ENCODE data around the gene MRPL23. TPM values are rescaled to one million over a fixed set of nuclear protein-coding genes. Genes with fewer than 3 reads are reported as not detected.

MRPL23 gene
- total RNA-seq, 1 experiment from 2014 or later: 109 TPM

- CTCF ChIA-PET: no interaction called here
- no peak for DNase-seq
- Mint-ChIP-seq H3K9me3 (ENCODE audit: low read depth, unreplicated experiment) (no peaks in the 10 kb centered on the region), H3K27ac (ENCODE audit: unreplicated experiment) (no peak overlapping the region), H3K36me3 (ENCODE audit: insufficient read depth, unreplicated experiment) (no peaks in the 10 kb centered on the region), H3K4me3 (ENCODE audit: low read depth, unreplicated experiment) (no peak overlapping the region), H3K27me3 (ENCODE audit: unreplicated experiment) (no peaks in the 10 kb centered on the region), H3K4me1 (ENCODE audit: low read depth, unreplicated experiment) (no peaks in the 10 kb centered on the region)
- intact Hi-C loops (cut with micrococcal nuclease; ENCODE audit: unreplicated experiment): no loop called here
- no TSS peak for BruUV-seq (replicated peaks)
- no peak for TF ChIP-seq CTCF (IDR thresholded peaks at IDR 0.05; ENCODE audit: unreplicated experiment)
These were observed 6.5 kb downstream of the MRPL23 start for GRCh38 chr11:1953489-1954266.

GRCh38 chr11:1958367-1958766 lies 11.2 kb downstream of the MRPL23 start:
- CTCF ChIA-PET: no interaction called here
- TF ChIP-seq CTCF (IDR thresholded peaks at IDR 0.05; ENCODE audit: unreplicated experiment): no peak
- no peaks in the 10 kb centered on the region for H3K36me3 Mint-ChIP-seq (ENCODE audit: insufficient read depth, unreplicated experiment)
- intact Hi-C loops (cut with micrococcal nuclease; ENCODE audit: unreplicated experiment): no loop called here
- no peak for DNase-seq
- H3K27me3 Mint-ChIP-seq (ENCODE audit: unreplicated experiment): no peaks in the 10 kb centered on the region
- H3K4me1 Mint-ChIP-seq (ENCODE audit: low read depth, unreplicated experiment): no peaks in the 10 kb centered on the region
- H3K27ac Mint-ChIP-seq (ENCODE audit: unreplicated experiment): no peak overlapping the region
- H3K4me3 Mint-ChIP-seq (ENCODE audit: low read depth, unreplicated experiment): no peak overlapping the region
- no TSS peak for BruUV-seq (replicated peaks)
- no peaks in the 10 kb centered on the region for H3K9me3 Mint-ChIP-seq (ENCODE audit: low read depth, unreplicated experiment)

- no peaks in the 10 kb centered on the region for H3K36me3 Mint-ChIP-seq (ENCODE audit: insufficient read depth, unreplicated experiment)
- DNase-seq: no peak
- no peak overlapping the region for H3K27ac Mint-ChIP-seq (ENCODE audit: unreplicated experiment)
- no peaks in the 10 kb centered on the region for H3K4me1 Mint-ChIP-seq (ENCODE audit: low read depth, unreplicated experiment)
- no peak for TF ChIP-seq CTCF (IDR thresholded peaks at IDR 0.05; ENCODE audit: unreplicated experiment)
- intact Hi-C loops (cut with micrococcal nuclease; ENCODE audit: unreplicated experiment): no loop called here
- BruUV-seq (replicated peaks): no TSS peak
- H3K4me3 Mint-ChIP-seq (ENCODE audit: low read depth, unreplicated experiment): no peak overlapping the region
- CTCF ChIA-PET: no interaction called here
- no peaks in the 10 kb centered on the region for H3K27me3 Mint-ChIP-seq (ENCODE audit: unreplicated experiment)
- no peaks in the 10 kb centered on the region for H3K9me3 Mint-ChIP-seq (ENCODE audit: low read depth, unreplicated experiment)
These were observed 12.7 kb downstream of the MRPL23 start for GRCh38 chr11:1959786-1960185.

- no peak overlapping the region for H3K27ac Mint-ChIP-seq (ENCODE audit: unreplicated experiment)
- DNase-seq: no peak
- H3K9me3 Mint-ChIP-seq (ENCODE audit: low read depth, unreplicated experiment): no peaks in the 10 kb centered on the region
- H3K27me3 Mint-ChIP-seq (ENCODE audit: unreplicated experiment): no peaks in the 10 kb centered on the region
- H3K36me3 Mint-ChIP-seq (ENCODE audit: insufficient read depth, unreplicated experiment): no peaks in the 10 kb centered on the region
- no peaks in the 10 kb centered on the region for H3K4me1 Mint-ChIP-seq (ENCODE audit: low read depth, unreplicated experiment)
- no peak overlapping the region for H3K4me3 Mint-ChIP-seq (ENCODE audit: low read depth, unreplicated experiment)
- TF ChIP-seq CTCF (IDR thresholded peaks at IDR 0.05; ENCODE audit: unreplicated experiment): no peak
- BruUV-seq (replicated peaks): no TSS peak
- intact Hi-C loops (cut with micrococcal nuclease; ENCODE audit: unreplicated experiment): no loop called here
- CTCF ChIA-PET: no interaction called here
These were observed 16.7 kb downstream of the MRPL23 start for GRCh38 chr11:1963864-1964263.
